ENCODE measurements around the gene ZBTB4.
"Not testable (repeated sequence)": the region's sequence is repeated elsewhere in the genome, so short reads cannot be mapped to it uniquely, and the experiment has no call there.

Gene ZBTB4

DNA sequence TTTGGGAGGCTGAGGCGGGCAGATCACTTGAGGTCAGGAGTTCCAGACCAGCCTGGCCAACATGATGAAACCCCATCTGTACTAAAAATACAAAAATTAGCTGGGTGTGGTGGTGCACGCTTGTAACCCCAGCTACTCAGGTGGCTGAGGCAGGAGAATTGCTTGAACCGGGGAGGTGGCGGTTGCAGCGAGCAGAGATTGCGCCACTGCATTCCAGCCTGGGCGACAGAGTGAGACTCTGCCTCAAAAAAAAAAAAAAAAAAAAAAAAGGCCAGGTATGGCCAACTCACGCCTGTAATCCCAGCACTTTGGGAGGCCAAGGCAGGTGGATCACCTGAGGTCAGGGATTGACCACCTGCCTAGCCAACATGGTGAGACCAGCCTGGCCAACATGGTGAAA is 4.7 kb downstream of the ZBTB4 start:
- not testable (repeated sequence) for DNase-seq (ENCODE audit: low spot score); FAIRE-seq

DNA sequence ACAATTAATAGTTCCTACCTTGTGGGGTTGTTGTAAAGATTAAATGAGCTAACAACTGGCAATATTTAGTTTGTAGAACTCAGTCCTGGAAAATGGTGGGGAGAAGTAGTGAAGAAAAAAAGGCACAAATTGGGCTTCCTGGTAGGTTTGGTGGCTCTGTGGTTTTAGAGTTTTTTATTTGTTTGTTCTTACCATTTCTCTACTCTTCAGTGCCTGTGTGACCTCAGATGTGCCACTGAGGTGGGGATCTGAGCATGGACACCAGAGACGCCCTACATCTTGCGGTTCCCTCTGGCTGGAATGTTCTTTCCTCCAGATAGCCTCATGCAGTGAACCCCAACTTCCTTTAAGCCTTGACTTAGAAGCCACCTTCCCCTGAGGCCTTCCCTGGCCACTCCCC is 7.7 kb downstream of the ZBTB4 start:
- DNase-seq (ENCODE audit: low spot score), result no peak

DNA sequence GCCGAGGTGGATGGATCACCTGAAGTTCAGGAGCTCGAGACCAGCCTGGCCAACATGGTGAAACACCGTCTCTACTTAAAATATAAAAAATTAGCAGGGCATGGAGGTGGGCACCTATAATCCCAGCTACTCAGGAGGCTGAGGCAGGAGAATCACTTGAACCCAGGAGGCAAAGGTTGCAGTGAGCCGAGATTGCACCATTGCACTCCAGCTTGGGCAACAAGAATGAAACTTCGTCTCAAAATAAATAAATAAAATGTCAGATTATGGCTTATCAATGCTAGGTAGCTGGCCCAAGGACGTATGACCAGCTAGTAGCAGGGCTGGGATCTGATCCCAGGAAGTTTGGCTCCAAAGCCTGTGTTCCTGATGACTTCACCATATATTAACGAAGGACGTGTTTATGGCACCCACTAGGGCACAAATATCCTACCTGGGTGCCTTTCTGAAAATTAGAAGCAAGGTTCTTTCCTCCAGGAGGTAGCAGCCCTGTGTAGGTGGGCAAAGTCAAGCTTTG is 8.9 kb downstream of the ZBTB4 start:
- FAIRE-seq; DNase-seq (ENCODE audit: low spot score): not testable (repeated sequence)

More for the DNA sequence above, 7.7 kb downstream of the ZBTB4 start:
- FAIRE-seq, result no peak

DNA sequence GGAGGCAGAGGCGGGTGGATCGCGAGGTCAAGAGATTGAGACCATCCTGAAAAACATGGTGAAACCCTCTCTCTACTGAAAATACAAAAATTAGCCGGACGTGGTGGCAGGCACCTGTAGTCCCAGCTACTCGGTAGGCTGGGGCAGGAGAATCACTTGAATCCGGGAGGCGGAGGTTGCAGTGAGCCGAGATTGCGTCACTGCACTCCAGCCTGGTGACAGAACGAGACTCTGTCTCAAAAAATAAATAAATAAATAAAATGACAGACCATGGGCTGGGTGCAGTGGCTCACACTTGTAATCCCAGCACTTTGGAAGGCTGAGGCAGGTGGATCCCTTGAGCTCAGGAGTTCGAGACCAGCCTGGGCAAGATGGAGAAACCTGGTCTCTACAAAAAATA is 9.6 kb downstream of the ZBTB4 start:
- FAIRE-seq; DNase-seq (ENCODE audit: low spot score): not testable (repeated sequence)

DNA sequence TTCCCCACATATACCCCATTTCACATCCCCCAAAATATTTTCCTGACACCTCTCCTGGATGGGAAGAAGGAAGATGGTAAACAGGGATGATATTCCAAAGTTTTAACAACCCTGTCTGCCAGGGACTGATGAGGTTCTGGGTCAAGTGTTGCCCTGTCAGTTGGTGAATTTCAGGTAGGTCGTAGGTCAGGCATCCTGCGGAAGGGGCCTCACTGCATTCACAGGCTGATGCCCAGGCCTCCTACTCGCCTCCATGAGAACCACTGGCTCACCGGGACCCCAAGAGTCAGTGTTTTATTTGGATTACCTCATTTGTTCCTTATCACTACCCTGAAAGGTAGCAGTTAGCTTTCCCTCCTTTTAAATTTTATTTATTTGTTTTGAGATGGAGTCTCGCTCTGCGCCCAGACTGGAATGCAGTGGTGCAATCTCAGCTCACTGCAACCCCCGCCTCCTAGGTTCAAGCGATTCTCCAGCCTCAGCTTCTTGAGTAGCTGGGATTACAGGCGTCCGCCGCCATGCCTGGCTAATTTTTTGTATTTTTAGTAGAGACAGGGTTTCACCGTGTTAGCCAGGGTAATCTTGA is 10.5 kb downstream of the ZBTB4 start:
- no peak for DNase-seq (ENCODE audit: low spot score)
- FAIRE-seq, result no peak

DNA sequence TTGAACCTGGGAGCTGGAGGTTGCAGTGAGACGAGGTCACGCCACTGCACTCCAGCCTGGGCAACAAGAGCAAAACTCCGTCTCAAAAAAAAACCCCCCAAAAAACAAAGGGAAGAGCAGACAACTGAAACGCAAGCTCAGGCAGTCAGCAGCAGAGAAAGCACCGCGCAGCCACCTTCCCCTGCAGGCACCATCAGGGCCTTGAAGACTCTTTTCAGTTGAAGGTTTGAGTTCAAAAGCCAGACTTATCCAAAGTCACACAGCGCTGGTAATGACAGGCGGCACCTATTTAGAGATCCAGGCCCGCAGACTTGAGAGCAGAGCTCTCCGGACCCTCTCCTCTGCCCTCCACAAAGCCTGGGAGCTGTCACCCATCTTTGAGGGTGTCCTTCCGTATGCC is 11.1 kb downstream of the ZBTB4 start:
- no peak for FAIRE-seq
- no peak for DNase-seq (ENCODE audit: low spot score)

DNA sequence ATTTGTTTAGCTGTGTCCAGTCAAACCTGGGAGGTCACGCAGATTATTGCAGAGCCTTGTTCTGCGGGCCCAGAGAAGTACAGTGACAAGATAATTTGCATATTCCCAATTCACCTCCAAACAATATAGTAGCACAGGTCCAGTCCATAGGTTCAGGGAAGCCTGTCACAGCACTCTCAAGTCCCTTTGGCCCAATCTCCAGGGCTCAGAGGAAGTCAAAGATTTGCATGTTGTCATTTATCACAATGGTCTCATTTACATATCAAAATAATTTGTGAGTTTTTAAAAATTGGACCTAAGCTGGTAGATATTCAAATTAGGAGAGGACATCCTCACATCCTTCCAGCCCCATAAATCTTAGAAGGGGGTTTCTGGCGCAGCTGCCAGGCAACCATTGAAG is 11.9 kb downstream of the ZBTB4 start:
- FAIRE-seq (no peak), DNase-seq (ENCODE audit: low spot score) (no peak)

DNA sequence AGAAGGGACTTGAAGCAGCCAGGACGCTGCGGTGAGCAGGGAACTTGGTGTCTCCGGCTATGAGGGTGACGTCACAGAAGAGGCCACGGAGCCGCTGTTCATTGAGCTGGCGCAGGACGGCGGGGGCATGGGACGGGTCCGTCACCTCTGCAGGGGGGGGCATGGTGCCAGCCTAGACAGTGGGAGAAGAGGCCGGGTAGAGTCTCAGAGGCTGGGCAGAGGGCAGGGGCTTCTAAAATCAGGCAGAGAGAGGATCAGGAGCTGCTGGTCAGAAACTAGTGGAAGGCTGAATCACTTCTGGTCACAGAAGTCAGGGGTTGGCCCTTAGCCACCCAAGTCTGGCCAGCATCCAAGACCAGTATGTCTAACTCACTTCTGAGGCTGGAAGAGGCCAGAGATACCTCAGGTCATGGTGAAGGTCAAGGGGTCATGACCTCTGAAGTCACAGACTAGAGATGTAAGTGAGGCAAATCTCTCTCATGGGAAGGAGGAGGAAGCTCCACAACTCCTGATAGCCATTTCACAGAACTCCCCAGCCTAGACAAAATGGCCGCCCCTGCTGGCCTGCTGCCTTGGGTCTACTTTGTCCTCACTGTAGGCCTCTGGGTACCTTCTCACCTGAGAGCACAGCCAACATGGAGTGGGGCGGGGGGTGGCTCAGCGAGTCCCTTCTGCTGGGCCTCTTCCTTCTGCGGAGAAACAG is 12.6 kb downstream of the ZBTB4 start:
- DNase-seq (ENCODE audit: low spot score), result peak; percentile 78
- FAIRE-seq, result peak; percentile 76

DNA sequence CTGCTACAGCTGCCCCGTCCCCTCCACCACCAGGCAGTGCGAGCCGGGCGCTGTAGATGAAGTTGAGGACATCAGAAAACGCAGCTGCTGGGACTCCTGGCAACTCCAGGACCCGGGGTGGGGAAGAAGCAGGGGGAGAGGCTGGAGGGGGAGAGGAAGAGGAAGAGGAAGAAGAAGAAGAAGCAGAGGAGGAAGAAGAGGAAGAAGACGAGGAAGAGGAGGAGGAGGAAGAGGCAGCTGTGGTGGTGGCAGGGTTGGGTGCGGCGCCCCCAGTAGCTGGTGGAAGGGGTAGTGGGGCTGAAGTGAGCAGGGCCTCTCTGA is 13.2 kb downstream of the ZBTB4 start:
- no peak for FAIRE-seq

DNA sequence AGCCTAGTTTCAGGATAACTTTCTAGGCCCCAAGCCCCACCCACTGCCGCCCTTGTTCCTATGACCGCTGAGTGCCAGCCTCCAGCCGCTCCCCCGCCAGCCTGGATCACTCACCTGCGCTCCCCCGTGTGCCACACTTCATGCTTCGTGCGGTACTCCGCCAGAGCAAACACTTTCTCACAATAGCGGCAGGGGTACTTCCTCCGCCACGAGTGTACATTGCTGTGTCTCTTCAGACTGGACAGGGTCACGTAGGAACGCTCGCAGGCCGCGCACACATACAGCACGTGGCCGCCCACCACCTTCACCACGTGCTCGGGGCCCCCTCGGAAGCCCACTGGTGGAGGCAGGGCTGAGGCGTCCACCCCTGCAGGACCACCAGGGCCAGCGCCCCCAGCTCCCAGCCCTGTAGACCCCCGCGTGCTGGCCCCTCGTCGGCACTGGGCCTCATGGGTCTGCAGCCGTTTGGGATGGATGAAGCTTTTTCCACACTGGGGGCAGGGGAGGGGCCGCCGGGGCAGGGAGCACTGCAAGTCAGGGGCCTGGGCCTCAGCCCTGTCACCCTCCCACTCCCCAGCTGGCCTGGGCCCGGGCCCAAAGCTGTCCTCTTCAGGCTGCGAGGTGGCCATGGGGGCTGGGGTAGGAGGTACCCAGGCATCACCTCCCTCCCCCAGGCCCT is 13.7 kb downstream of the ZBTB4 start:
- FAIRE-seq (no peak), DNase-seq (ENCODE audit: low spot score) (no peak)

More for the DNA sequence above, 13.2 kb downstream of the ZBTB4 start:
- DNase-seq (ENCODE audit: low spot score), result no peak

DNA sequence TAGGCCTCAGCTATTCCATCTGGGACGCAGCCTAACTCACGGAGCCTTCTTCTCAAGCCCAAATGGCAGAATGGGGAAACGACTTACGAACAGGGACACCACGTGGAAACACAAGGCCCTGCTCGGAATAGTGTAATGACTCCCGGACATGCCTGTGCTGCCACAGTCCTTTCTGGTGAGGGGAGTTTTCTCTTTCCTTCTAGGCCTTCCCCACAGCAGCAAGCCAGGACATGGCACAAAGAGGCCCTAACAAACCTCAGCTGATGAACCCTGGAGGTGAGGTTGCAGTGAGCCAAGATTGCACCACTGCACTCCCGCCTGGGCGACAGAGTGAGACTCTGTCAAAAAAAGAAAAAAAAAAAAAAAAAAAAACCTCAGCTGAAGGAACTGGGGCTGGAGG is 15.3 kb downstream of the ZBTB4 start:
- no peak for DNase-seq (ENCODE audit: low spot score)
- FAIRE-seq, result no peak

DNA sequence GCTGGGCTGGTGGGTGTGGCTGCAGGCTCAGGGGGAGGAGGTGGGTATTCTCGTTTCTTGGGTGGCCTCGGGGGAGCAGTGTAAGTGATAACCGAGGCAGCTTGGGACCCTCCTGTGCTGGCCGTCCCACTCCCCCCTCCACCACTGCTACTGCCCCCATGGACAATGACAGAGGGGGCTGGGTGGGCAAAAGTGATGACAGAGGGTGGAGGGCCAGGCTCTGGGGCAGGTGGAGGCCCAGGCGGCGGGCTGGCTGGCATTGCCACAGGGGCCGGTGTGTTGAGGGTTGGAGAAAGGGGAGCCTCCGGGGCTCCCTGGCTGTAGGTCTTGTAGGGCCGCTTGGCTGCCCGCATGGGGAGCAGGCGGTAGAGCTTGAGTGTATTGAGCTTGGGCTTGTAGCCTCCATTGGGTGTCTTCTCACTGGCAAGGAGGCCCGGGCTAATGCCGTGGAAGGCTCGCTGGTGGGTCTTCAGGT is 16.0 kb downstream of the ZBTB4 start:
- no peak for FAIRE-seq

DNA sequence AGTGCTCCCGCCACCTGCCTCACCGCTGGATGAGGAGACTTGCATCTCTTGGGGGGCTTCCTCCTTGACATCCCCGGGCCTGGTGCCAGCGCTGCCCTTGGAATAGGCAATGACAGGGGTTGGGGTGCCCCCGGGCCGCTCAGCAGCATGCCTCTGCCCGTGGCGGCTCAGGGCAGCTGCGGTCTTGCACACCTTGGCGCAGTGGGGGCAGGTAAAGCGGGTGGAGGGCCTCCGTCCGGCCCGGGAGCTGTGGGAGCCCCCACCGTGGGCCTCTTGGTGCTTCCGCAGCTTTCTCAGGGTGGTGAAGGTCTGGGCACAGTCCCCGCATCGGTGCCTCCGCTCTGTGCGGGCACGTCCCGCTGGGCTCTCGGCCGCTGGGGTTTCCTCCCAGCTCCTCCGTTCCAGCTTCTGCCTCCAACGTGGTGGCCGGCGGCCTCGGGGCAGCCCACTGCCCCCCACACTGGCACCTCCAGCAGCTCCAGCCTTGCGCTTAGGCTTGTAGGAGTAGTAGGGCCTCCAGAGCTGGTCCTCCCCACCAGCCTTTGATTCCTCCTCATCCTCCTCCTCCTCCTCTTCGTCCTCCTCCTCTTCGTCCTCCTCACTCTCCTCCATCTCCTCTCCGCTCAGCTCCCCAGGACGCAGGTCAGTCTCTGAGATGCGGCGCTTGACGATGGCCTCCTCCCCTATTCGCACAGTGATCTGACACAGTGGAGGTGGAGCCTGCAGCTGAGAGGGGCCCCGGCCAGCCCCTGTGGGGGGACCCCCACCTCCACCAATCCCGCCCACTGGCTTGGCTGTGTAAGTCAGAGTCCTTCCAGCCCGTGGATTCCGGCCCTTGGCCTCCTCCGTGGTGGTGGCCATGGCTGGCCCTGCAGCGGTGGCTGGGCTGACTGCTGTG is 16.7 kb downstream of the ZBTB4 start:
- FAIRE-seq, result no peak
- no peak for DNase-seq (ENCODE audit: low spot score)

More for the DNA sequence above, 16.0 kb downstream of the ZBTB4 start:
- DNase-seq (ENCODE audit: low spot score), result no peak

DNA sequence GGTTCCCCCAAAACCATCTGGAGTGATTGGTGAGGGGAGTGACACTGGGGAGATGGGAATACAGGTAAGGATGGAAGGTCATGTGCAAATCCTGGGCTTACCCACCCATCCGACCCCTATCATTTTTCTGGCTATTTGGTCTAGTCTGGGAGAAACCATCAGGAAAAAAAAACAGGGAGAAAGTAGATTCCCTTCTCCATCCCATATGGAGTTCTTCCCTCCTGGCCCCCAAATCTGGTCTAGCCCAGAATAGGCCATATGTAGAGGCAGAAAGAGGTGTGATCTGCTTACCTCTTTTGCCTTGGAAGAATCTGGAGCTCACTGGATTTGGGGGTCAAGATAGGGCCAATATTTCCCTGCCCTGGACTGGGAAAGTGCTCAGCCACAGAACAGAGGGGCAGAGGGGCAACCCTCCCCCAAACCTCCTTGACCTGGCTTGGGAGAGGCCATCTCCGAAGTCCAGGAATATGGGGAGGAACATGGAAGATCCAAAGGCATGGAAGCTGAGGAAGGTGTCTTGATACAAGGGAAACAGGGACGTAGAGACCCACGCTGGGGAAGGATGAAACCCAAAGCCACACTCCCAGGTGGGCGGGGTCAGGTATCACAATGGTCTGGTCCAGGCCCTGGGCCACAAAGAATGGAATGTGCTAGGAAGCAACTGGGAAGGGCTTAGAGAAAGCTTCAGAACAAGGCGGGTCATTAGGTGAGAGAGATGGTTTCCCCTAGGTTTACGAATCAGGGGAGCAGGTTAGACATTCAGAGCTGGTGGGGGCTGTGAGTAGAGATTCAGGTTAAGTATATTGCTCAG is 18.4 kb downstream of the ZBTB4 start:
- no peak for DNase-seq (ENCODE audit: low spot score)
- FAIRE-seq, result no peak

DNA sequence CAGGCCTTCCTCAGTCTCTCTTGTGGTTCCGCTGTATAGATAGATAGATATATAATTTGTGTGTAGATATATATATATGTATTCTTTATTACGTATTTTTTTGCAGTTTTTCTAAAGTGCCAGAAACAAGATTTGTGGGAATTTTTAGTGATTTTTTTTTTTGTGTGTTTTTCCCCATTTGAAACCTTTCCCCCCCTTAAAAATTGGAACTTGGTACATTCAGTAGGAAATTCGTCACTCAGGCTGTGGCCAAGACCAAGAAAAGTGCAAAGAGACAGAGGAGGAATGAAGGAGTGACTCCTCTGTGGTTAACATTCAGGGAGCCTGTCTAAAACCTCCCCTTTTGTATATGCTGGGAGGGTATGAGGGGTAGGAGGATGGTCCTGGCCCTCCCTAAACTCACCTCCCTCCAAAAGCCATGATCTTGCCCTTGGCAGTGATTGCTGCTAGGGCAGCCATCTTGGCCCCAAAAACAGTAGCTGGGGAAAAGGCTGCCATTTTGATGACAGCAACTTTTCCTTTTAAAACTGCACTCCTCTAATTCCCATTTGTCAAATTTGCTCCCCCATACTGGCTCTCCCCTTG is 19.4 kb downstream of the ZBTB4 start:
- FAIRE-seq, result no peak

DNA sequence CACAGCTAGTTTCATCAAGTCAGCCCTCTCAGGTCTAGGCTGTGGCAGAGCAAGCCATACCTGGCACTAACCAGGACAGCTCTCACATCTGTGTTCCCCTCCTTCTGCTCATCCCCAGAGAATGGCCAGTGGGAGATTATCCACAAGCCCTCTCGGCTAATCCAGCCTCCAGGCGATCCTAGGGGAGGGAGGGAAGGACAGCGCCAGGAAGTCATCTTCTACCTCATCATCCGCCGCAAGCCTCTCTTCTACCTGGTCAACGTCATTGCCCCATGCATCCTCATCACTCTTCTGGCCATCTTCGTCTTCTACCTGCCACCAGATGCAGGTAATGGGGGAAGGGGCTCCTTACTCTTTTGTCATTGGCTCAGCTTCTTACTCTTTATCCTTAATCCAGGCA is 31.0 kb downstream of the ZBTB4 start:
- DNase-seq (ENCODE audit: low spot score) (no peak), FAIRE-seq (no peak)

More for the DNA sequence above, 19.4 kb downstream of the ZBTB4 start:
- no peak for DNase-seq (ENCODE audit: low spot score)

DNA sequence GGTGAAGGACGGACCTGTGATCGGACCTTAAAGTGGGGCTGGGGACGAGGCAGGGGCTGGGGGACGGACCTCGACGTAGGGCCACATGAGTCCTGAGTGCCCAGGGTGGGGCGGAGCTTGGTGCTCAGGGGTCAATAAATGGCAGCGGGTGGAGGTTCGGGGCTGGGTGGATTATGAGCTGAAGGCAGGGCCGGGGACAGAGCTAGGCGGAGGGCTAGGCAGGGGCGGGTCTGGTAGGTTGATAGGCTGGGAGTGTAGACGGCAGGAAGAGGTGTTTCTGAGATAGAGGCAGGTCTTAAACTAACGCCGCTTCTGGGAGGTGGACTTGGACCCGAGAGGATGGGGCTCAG is 33.8 kb downstream of the ZBTB4 start:
- FAIRE-seq (no peak), DNase-seq (ENCODE audit: low spot score) (no peak)

DNA sequence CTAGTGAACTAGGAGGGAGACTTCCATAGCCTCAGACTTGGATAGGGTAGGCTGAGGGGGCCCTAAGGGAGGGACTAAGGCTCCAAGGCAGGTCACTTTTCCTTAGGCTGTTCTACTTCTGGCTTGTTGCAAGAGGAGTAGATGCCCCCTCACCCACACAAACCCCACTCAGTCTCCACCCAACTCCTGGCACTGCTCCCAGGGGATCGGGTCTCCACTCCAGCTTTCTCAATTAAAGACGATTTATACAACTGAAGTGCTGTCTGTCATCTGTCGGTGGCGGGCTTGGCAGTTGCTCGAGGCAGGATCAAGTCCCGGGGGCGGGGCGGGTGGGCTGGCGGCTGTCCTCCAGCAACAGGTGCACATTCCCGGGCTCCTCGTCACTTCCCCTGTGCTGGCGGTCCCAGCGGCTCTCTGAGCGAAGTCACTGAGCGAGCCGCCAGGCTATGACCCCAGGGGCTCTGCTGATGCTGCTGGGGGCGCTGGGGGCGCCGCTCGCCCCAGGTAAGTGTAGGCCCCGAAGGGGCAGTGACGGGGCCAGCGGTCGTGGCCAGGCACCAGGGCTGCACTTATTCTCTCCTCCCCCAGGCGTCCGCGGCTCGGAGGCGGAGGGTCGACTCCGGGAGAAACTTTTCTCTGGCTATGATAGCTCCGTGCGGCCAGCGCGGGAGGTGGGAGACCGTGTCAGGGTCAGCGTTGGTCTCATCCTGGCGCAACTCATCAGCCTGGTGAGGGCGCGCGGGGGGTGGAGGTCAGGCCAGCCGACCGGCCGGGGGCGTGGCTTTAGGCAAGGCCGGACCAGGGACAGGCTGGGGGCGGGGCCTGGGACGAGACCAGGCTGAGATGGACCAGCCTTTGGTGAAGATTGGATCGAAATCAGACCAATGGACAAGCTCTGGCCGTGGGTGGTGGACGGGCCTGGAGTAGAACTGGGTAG is 34.5 kb downstream of the ZBTB4 start, which contains the start of gene CHRNB1:
Gene CHRNB1, plus strand, starts transcription at position 380 of the 937 bp plus-strand sequence. Its CDS starts 67 bp downstream, at position 447.
- DNase-seq (ENCODE audit: low spot score) (no peak), FAIRE-seq (no peak)

Measured in RCC 7860 (cell line).